DOHH2 (cell line): ENCODE data around the gene ZNF467.

Source experiments
- H3F3A ChIP-seq: fragments of 200-600 bp; sonication (generic), shearing (Covaris generic); 2 replicates; pipeline ENCODE4 v1.6.0; 2016; ENCODE audit warnings: antibody characterized with exemption, mild to moderate bottlenecking; ENCODE audit not compliant: control insufficient read depth, insufficient read depth
- H3K27ac ChIP-seq: fragments of 200-600 bp; sonication (generic); 2 replicates; pipeline ENCODE4 v1.5.1; 2014; ENCODE audit warnings: low read depth, mild to moderate bottlenecking, low read length, moderate library complexity
- H3K27me3 ChIP-seq: fragments of 200-600 bp; sonication (generic); 2 replicates; pipeline ENCODE4 v1.6.1; 2014; ENCODE audit warnings: mild to moderate bottlenecking, low read length, mixed read lengths; ENCODE audit not compliant: control insufficient read depth
- H3K36me3 ChIP-seq: fragments of 200-600 bp; sonication (generic); 2 replicates; pipeline ENCODE4 v1.6.1; 2014; ENCODE audit warnings: mild to moderate bottlenecking, low read length, moderate library complexity, mixed read lengths; ENCODE audit not compliant: control insufficient read depth
- H3K4me1 ChIP-seq: fragments of 200-600 bp; sonication (generic); 2 replicates; pipeline ENCODE4 v1.6.1; 2014; ENCODE audit warnings: mild to moderate bottlenecking, low read length, mixed read lengths; ENCODE audit not compliant: control insufficient read depth
- H3K4me2 ChIP-seq: fragments of 200-600 bp; sonication (generic); 2 replicates; pipeline ENCODE4 v1.6.0; 2014; ENCODE audit warnings: mild to moderate bottlenecking, low read length, moderate library complexity
- H3K4me3 ChIP-seq: fragments of 200-600 bp; sonication (generic); 2 replicates; pipeline ENCODE4 v1.5.1; 2014; ENCODE audit warnings: mild to moderate bottlenecking, low read length, mixed read lengths
- H3K79me2 ChIP-seq: fragments of 200-600 bp; sonication (generic); 2 replicates; pipeline ENCODE4 v1.6.1; 2014; ENCODE audit warnings: mild to moderate bottlenecking, low read length, mixed read lengths; ENCODE audit not compliant: control insufficient read depth
- H3K9me2 ChIP-seq: fragments of 200-600 bp; sonication (generic); replicated peaks from 2 replicates; pipeline ENCODE4 v1.6.1; 2014; ENCODE audit warnings: mild to moderate bottlenecking, low read length, mixed read lengths; ENCODE audit not compliant: control insufficient read depth
- H3K9me3 ChIP-seq: fragments of 200-600 bp; sonication (generic); 2 replicates; pipeline ENCODE4 v1.6.1; 2014; ENCODE audit warnings: antibody characterized with exemption, low read length, mixed read lengths; ENCODE audit not compliant: control insufficient read depth, insufficient read depth
- H4K20me1 ChIP-seq: fragments of 200-600 bp; sonication (generic); 2 replicates; pipeline ENCODE4 v1.6.0; 2014; ENCODE audit warnings: low read depth, mild to moderate bottlenecking, antibody characterized with exemption, low read length, moderate library complexity; ENCODE audit not compliant: control insufficient read depth, insufficient read depth
- EZH2phosphoT487 ChIP-seq: fragments of 200-600 bp; sonication (generic); IDR thresholded peaks from 2 replicates; pipeline ENCODE4 v1.6.1; 2017; ENCODE audit warnings: borderline replicate concordance, mild to moderate bottlenecking, antibody characterized with exemption, low read length, moderate library complexity, mixed read lengths
- TF ChIP-seq, protein P1 (sequence below): fragments of 200-600 bp; sonication (generic); IDR thresholded peaks from one replicate; pipeline ENCODE4 v1.5.1; 2014; ENCODE audit warnings: antibody characterized with exemption, mild to moderate bottlenecking, low read depth, low read length; ENCODE audit not compliant: poor library complexity, severe bottlenecking

The ZNF467 gene

DNA sequence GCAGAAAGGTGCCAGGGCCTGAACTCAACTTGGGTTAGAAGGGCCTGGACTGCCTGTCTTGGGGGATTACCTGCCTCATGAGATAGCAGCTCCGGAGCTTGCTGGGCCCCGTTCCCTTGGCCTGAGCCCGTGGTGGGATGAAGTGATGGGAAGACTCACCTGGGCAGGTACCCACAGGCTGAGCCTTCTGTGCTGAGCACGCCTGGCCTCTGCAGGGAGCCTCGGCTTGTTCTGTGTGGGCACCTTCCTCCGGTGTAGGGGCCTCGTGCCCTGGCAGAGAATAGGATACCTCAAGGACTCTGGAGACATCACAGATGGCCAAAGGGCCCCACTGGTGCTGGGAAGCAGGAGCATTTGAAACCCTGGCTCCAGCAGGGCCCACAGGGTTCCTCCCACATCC, 4.5 kb downstream of the ZNF467 start:
- Histone ChIP-seq H3K27me3 (no peaks in the 10 kb centered on the region), H3K4me2 (no peak overlapping the region), H3K27ac (no peak overlapping the region), H3K9me2 (no peaks in the 10 kb centered on the region), H3K79me2 (no peaks in the 10 kb centered on the region), H3K36me3 (0 out of 2 replicates have a peak, but pooled peaks cover 9% of the 10 kb centered on the region), H3K4me1 (peaks cover 22% of the 10 kb centered on the region), H3K9me3 (no peaks in the 10 kb centered on the region), H4K20me1 (no peaks in the 10 kb centered on the region), H3K4me3 (no peak overlapping the region), H3F3A (no peaks in the 10 kb centered on the region)
- TF ChIP-seq, protein P1, sequence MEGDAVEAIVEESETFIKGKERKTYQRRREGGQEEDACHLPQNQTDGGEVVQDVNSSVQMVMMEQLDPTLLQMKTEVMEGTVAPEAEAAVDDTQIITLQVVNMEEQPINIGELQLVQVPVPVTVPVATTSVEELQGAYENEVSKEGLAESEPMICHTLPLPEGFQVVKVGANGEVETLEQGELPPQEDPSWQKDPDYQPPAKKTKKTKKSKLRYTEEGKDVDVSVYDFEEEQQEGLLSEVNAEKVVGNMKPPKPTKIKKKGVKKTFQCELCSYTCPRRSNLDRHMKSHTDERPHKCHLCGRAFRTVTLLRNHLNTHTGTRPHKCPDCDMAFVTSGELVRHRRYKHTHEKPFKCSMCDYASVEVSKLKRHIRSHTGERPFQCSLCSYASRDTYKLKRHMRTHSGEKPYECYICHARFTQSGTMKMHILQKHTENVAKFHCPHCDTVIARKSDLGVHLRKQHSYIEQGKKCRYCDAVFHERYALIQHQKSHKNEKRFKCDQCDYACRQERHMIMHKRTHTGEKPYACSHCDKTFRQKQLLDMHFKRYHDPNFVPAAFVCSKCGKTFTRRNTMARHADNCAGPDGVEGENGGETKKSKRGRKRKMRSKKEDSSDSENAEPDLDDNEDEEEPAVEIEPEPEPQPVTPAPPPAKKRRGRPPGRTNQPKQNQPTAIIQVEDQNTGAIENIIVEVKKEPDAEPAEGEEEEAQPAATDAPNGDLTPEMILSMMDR: no peak
- no peak for TF ChIP-seq EZH2phosphoT487

DNA sequence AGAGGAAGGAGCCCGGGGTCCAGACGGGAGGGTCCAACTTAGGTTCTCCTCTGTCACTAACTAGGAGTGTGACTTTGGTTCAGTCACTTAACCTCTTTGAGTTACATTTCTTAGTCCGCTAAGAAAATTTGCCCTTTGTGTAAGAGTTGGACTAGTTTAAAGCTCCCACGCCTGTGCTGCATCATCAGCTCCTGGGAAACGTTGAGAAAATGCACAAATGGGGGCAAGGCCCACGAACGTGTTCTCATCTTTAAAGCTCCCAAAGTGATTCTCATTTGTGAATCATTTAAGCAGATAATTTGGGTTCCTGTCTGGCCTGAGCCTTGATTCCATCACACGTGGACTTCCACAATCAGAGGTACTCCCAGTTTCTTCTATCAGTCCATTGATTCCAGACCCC, 6.3 kb downstream of the ZNF467 start:
- Histone ChIP-seq H3K4me1 (peaks cover 10% of the 10 kb centered on the region), H4K20me1 (no peaks in the 10 kb centered on the region), H3K4me3 (no peak overlapping the region), H3F3A (no peaks in the 10 kb centered on the region), H3K4me2 (no peak overlapping the region), H3K9me2 (no peaks in the 10 kb centered on the region), H3K79me2 (no peaks in the 10 kb centered on the region), H3K36me3 (0 out of 2 replicates have a peak, but pooled peaks cover 9% of the 10 kb centered on the region), H3K27ac (no peak overlapping the region), H3K27me3 (no peaks in the 10 kb centered on the region), H3K9me3 (no peaks in the 10 kb centered on the region)
- TF ChIP-seq, protein P1: no peak

GRCh38 chr7:149766135-149766675, 7.2 kb downstream of the ZNF467 start:
- Histone ChIP-seq H3K4me2 (no peak overlapping the region), H3K79me2 (no peaks in the 10 kb centered on the region), H3K36me3 (0 out of 2 replicates have a peak, but pooled peaks cover 9% of the 10 kb centered on the region), H3K27ac (no peak overlapping the region), H3K9me3 (no peaks in the 10 kb centered on the region), H3F3A (no peaks in the 10 kb centered on the region), H3K4me3 (no peak overlapping the region), H4K20me1 (no peaks in the 10 kb centered on the region), H3K4me1 (peaks cover 8% of the 10 kb centered on the region), H3K9me2 (no peaks in the 10 kb centered on the region), H3K27me3 (no peaks in the 10 kb centered on the region)
- TF ChIP-seq, protein P1: no peak
- no peak for TF ChIP-seq EZH2phosphoT487
